ENCODE measurements around the gene GALNT1. TPM values are rescaled to one million over a fixed set of nuclear protein-coding genes. Genes with fewer than 3 reads are reported as not detected.

GALNT1 gene
- total RNA-seq, 1 donor from 2014 or later: 37.5 TPM

- H3K9me3 ChIP-seq: no peaks in the 10 kb centered on the region
- TF ChIP-seq CTCF (IDR thresholded peaks at IDR 0.05): no peak
- H3K4me1 ChIP-seq: no peaks in the 10 kb centered on the region
- intact Hi-C loops (cut with DNase I): no loop called here
- H3K36me3 ChIP-seq: peaks cover 7 to 20% of the 10 kb centered on the region in 2 donors
- no peak for DNase-seq (ENCODE audit: low spot score in 2 of 2)
- no peak overlapping the region for H3K27ac ChIP-seq
- H3K27me3 ChIP-seq: no peaks in the 10 kb centered on the region
- H3K4me3 ChIP-seq: no peak overlapping the region
These were observed 129.0 kb downstream of the GALNT1 start for GRCh38 chr18:35710581-35710980.

- intact Hi-C loops (cut with DNase I): no loop called here
- no peaks in the 10 kb centered on the region for H3K4me1 ChIP-seq
- no peaks in the 10 kb centered on the region for H3K9me3 ChIP-seq
- TF ChIP-seq CTCF (IDR thresholded peaks at IDR 0.05): no peak
- H3K36me3 ChIP-seq: peaks cover 7 to 16% of the 10 kb centered on the region in 2 donors
- no peak for DNase-seq (ENCODE audit: low spot score in 2 of 2)
- H3K27ac ChIP-seq: no peak overlapping the region
- H3K27me3 ChIP-seq: no peaks in the 10 kb centered on the region
- no peak overlapping the region for H3K4me3 ChIP-seq
These were observed 129.7 kb downstream of the GALNT1 start for GRCh38 chr18:35711227-35711626.

- Histone ChIP-seq H3K27me3 (no peaks in the 10 kb centered on the region), H3K9me3 (no peaks in the 10 kb centered on the region), H3K36me3 (peaks cover 5 to 16% of the 10 kb centered on the region in 2 donors), H3K4me1 (no peaks in the 10 kb centered on the region), H3K4me3 (no peak overlapping the region), H3K27ac (no peak overlapping the region)
- TF ChIP-seq CTCF (IDR thresholded peaks at IDR 0.05): no peak
- DNase-seq (ENCODE audit: low spot score in 2 of 2): no peak
- intact Hi-C loops (cut with DNase I): no loop called here
These were observed 132.0 kb downstream of the GALNT1 start for GRCh38 chr18:35713545-35713944.

GRCh38 chr18:35714539-35714938 lies 133.0 kb downstream of the GALNT1 start:
- Histone ChIP-seq H3K27ac (no peak overlapping the region), H3K36me3 (peaks cover 5 to 14% of the 10 kb centered on the region in 2 donors), H3K4me3 (no peak overlapping the region), H3K27me3 (no peaks in the 10 kb centered on the region), H3K4me1 (no peaks in the 10 kb centered on the region), H3K9me3 (peaks cover 0 to 9% of the 10 kb centered on the region in 2 donors)
- TF ChIP-seq CTCF (IDR thresholded peaks at IDR 0.05): no peak
- no peak for DNase-seq (ENCODE audit: low spot score in 2 of 2)
- intact Hi-C loops (cut with DNase I): no loop called here

- Histone ChIP-seq H3K27me3 (no peaks in the 10 kb centered on the region), H3K9me3 (peaks cover 0 to 9% of the 10 kb centered on the region in 2 donors), H3K4me3 (no peak overlapping the region), H3K4me1 (no peaks in the 10 kb centered on the region), H3K36me3 (peaks cover 5 to 9% of the 10 kb centered on the region in 2 donors), H3K27ac (no peak overlapping the region)
- intact Hi-C loops (cut with DNase I): no loop called here
- no peak for DNase-seq (ENCODE audit: low spot score in 2 of 2)
- no peak for TF ChIP-seq CTCF (IDR thresholded peaks at IDR 0.05)
These were observed 133.6 kb downstream of the GALNT1 start for GRCh38 chr18:35715139-35715538.
